ENCODE results near the gene NDUFS7. TPM values are rescaled to one million over a fixed set of nuclear protein-coding genes. Genes with fewer than 3 reads are reported as not detected.

NDUFS7 gene
- polyA plus RNA-seq, 2 of the 4 experiments (the other 2 are of a cell fraction): 19.3 to 68.9 TPM

DNA sequence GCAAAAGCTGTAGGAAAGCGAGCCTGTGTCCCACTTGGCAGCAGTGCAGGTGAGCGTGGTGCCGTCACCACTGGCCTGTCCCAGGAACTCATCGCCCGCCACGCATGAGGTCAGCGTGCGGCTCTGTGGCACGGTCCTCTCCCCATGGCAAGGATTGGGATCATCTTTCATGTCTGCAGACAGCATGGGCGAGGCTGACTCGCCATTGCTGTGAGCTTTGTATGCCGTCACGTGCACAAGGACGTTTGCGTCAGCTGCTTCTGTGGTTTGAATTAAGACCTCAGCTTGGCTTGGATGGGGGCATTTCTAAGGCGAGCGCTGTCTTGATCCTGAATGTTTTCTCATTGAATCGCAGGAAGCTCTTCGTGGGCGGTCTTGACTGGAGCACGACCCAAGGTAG is 33.4 kb downstream of the NDUFS7 start:
- no peak overlapping the region for H3K4me3 ChIP-seq
- DNase-seq (ENCODE audit: low read depth in 1 of 2, low spot score in 1 of 2): no peak
- ChIA-PET CTCF (interaction anchor here (1.2 kb wide), 2 partner anchors 18 to 27 kb away, joined by 3 to 4 read pairs; no protein-coding TSS in a partner anchor), POLR2A (no interaction called here)
- peaks cover 10% of the 10 kb centered on the region for H3K4me1 ChIP-seq
- ATAC-seq: no peak
- WGBS (ENCODE audit: missing lambda C conversion rate): 91% methylated on average over 10 of the region's 21 CpGs
- no peak for FAIRE-seq
- H3K27ac ChIP-seq: no peak overlapping the region
- H3K9me3 ChIP-seq: no peaks in the 10 kb centered on the region
- TF ChIP-seq NFE2L2 (conservative IDR thresholded peaks at IDR 0.05; ENCODE audit: low read length) (no peak), FOXS1 (CRISPR knock-in tag; IDR thresholded peaks at IDR 0.05) (no peak)
- H3K4me2 ChIP-seq: no peak overlapping the region

DNA sequence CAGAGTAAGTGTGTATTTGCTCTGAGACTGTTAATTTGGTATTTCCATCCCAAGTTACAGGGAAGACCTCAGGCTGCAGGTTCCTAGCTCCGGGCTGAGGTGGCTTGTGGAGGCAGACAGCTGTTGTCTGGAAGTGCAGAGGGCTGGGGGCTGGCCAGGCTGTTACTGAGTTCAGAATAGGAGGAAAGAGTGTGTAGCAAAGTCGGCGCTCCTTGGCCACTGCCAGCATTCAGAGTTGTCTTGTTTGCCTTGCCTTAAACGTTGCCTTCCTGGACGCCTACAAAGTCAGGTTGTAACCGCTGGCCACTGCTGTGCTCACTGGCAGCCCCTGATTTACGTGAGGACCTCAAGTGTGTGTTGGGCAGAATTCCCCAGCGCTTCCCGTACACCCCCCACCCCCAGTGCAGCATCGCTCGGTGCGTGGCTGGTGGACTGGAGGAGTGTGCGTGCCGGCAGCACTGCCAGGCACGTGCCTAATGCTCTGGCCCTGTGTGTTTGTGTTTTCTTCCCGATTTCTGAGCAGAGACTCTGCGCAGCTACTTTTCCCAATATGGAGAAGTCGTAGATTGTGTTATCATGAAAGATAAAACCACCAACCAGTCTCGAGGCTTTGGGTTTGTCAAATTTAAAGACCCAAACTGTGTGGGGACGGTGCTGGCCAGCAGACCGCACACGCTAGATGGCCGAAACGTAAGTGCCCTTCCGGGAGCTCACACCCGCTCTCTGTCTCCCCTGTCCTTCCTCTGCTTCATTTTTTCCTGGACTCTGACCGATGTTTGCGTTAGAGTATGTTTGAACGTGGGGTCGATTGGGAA is 34.2 kb downstream of the NDUFS7 start:
- 91% methylated on average over 30 of the region's 30 CpGs for whole genome bisulfite sequencing (ENCODE audit: missing lambda C conversion rate)
- Histone ChIP-seq H3K4me1 (peaks cover 10% of the 10 kb centered on the region), H3K4me2 (no peak overlapping the region), H3K4me3 (no peak overlapping the region), H3K27ac (no peak overlapping the region), H3K9me3 (no peaks in the 10 kb centered on the region)
- ChIA-PET POLR2A (no interaction called here), CTCF (interaction anchor here (1.2 to 1.7 kb wide), 2 partner anchors 17 to 28 kb away, joined by 4 read pairs; no protein-coding TSS in a partner anchor)
- FAIRE-seq (no peak), DNase-seq (ENCODE audit: low read depth in 1 of 2, low spot score in 1 of 2) (no peak), ATAC-seq (no peak)
- TF ChIP-seq TFCP2L1 (CRISPR knock-in tag; IDR thresholded peaks at IDR 0.05): no peak
- TF ChIP-seq PHF8 (IDR thresholded peaks at IDR 0.05; ENCODE audit: borderline replicate concordance, low read depth): no peak
- TF ChIP-seq ZSCAN20 (CRISPR knock-in tag; IDR thresholded peaks at IDR 0.05): no peak
- TF ChIP-seq NFE2L2 (conservative IDR thresholded peaks at IDR 0.05; ENCODE audit: low read length): no peak
- TF ChIP-seq, protein P1, sequence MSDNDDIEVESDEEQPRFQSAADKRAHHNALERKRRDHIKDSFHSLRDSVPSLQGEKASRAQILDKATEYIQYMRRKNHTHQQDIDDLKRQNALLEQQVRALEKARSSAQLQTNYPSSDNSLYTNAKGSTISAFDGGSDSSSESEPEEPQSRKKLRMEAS (IDR thresholded peaks at IDR 0.05): no peak
- TF ChIP-seq RNF2 (IDR thresholded peaks at IDR 0.05; ENCODE audit: borderline replicate concordance, low read depth): no peak

- FAIRE-seq (no peak), DNase-seq (ENCODE audit: low read depth in 1 of 2, low spot score in 1 of 2) (no peak), ATAC-seq (no peak)
- H3K4me1 ChIP-seq: peaks cover 10% of the 10 kb centered on the region
- H3K27ac ChIP-seq: no peak overlapping the region
- TF ChIP-seq POLR2A (IDR thresholded peaks at IDR 0.05; ENCODE audit: low read length) (no peak), EHMT2 (IDR thresholded peaks at IDR 0.05; ENCODE audit: low read depth) (no peak), FOSL2 (IDR thresholded peaks at IDR 0.05) (no peak), FOSL2 (CRISPR knock-in tag; IDR thresholded peaks at IDR 0.05) (no peak), ZSCAN20 (CRISPR knock-in tag; IDR thresholded peaks at IDR 0.05) (no peak), TP53 (CRISPR knock-in tag; IDR thresholded peaks at IDR 0.05) (no peak), HDAC2 (IDR thresholded peaks at IDR 0.05) (no peak), JUNB (IDR thresholded peaks at IDR 0.05) (no peak), RNF2 (IDR thresholded peaks at IDR 0.05; ENCODE audit: borderline replicate concordance, low read depth) (no peak), ZFP36 (IDR thresholded peaks at IDR 0.05; ENCODE audit: borderline replicate concordance, partially characterized antibody) (no peak), REST (IDR thresholded peaks at IDR 0.05) (no peak), CHD2 (IDR thresholded peaks at IDR 0.05; ENCODE audit: low read length, partially characterized antibody) (no peak), EHF (CRISPR knock-in tag; IDR thresholded peaks at IDR 0.05) (no peak)
- TF ChIP-seq, protein P1 (IDR thresholded peaks at IDR 0.05): no peak
- TF ChIP-seq, protein P2, sequence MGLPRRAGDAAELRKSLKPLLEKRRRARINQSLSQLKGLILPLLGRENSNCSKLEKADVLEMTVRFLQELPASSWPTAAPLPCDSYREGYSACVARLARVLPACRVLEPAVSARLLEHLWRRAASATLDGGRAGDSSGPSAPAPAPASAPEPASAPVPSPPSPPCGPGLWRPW (IDR thresholded peaks at IDR 0.05): no peak
- H3K4me2 ChIP-seq: no peak overlapping the region
- POLR2A ChIA-PET: no interaction called here
- no peak overlapping the region for H3K4me3 ChIP-seq
- H3K9me3 ChIP-seq: no peaks in the 10 kb centered on the region
- CTCF ChIA-PET: interaction anchor here (1.7 kb wide), 1 partner anchor 27 kb away, joined by 4 read pairs; no protein-coding TSS in a partner anchor
- 93% methylated on average over 12 of the region's 13 CpGs for WGBS (ENCODE audit: missing lambda C conversion rate)
Observed at GRCh38 chr19:1418496-1418775, 34.7 kb downstream of the NDUFS7 start.

Measured in A549 (cell line).